K562 (cell line): ENCODE results near the gene BID. TPM values are rescaled to one million over a fixed set of nuclear protein-coding genes. Genes with fewer than 3 reads are reported as not detected.

Experiments used
- CBFA2T3 ChIP-seq: fragments of 450-650 bp; IDR thresholded peaks from 2 replicates; pipeline ENCODE4 v1.6.1; 2017
- HDAC2 ChIP-seq: fragments of 450-650 bp; IDR thresholded peaks from 2 replicates; pipeline ENCODE4 v1.6.1; 2016; ENCODE audit warnings: mild to moderate bottlenecking
- KAT2B ChIP-seq: IDR thresholded peaks from one replicate; pipeline ENCODE4 v1.6.1; 2012; ENCODE audit warnings: low read depth, mild to moderate bottlenecking, control low read depth, inconsistent platforms, low read length, moderate library complexity
- KDM1A ChIP-seq, 2 experiments: fragments of 450-650 bp; IDR thresholded peaks; 2 replicates each; pipeline ENCODE4 v1.6.1; 2016; ENCODE audit warnings: mild to moderate bottlenecking in 2 of 2
- KDM2B ChIP-seq: fragments of 250-450 bp; sonication (Bioruptor Pico); IDR thresholded peaks from 2 replicates; pipeline ENCODE4 v1.8.0; 2021; ENCODE audit warnings: mild to moderate bottlenecking, moderate library complexity
- KLF13 ChIP-seq: fragments of 450-650 bp; IDR thresholded peaks from 2 replicates; pipeline ENCODE4 v1.6.1; 2016; ENCODE audit warnings: missing genetic modification characterization, low read depth, mild to moderate bottlenecking, missing compliant biosample characterization, moderate library complexity, borderline replicate concordance
- MYBL2 ChIP-seq, 2 experiments: fragments of 450-650 bp in 1 of 2; sonication (generic) in 1 of 2; formaldehyde crosslinking in 1 of 2; IDR thresholded peaks; 2 replicates each; pipeline versions ENCODE4 v1.6.1 to v1.8.1; 2017 to 2022; ENCODE audit warnings: borderline replicate concordance in 1 of 2, inconsistent platforms in 1 of 2, low read depth in 1 of 2, mild to moderate bottlenecking in 1 of 2, missing genetic modification reagents in 1 of 2, moderate library complexity in 1 of 2
- TAL1 ChIP-seq: fragments of 450-650 bp; IDR thresholded peaks from 2 replicates; pipeline ENCODE4 v1.6.1; 2016; ENCODE audit warnings: mild to moderate bottlenecking
- TRIM24 ChIP-seq, 2 experiments: fragments of 450-650 bp; IDR thresholded peaks; 2 replicates each; pipeline ENCODE4 v1.6.1; 2016
- YBX1 ChIP-seq: fragments of 450-650 bp; IDR thresholded peaks from 2 replicates; pipeline ENCODE4 v1.7.1; 2016; ENCODE audit warnings: mild to moderate bottlenecking
- ZNF316 ChIP-seq: fragments of 450-650 bp; IDR thresholded peaks from 2 replicates; pipeline ENCODE4 v1.6.1; 2016
- polyA plus RNA-seq, 8 experiments: library from polyadenylated mRNA; depleted of rRNA in 4 of 8; stranded (reverse) in 5 of 8; unstranded in 3 of 8; fragments of >200 nt; fragmentation: Nextera tagmentation in 2 of 8; fragmentation: Illumina TruSeq in 1 of 8; extraction: Ambion mirVana in 2 of 8; extraction: Trizol in 1 of 8; gene quantifications; 2 replicates each; pipeline versions ENCODE4 v1.2.1 to v1.2.3, GENCODE V29; 2011 to 2014; ENCODE audit warnings: inconsistent platforms in 1 of 8, missing spikeins in 1 of 8
- total RNA-seq, 7 experiments: library from RNA; depleted of rRNA in 6 of 7; stranded (reverse); fragments of >200 nt in 6 of 7; fragmentation: Illumina TruSeq in 2 of 7; extraction: Trizol in 2 of 7; gene quantifications; 2 replicates each; pipeline versions ENCODE4 v1.2.1 to v1.2.3, GENCODE V29; 2011 to 2021; ENCODE audit warnings: low replicate concordance in 1 of 7
- TF ChIP-seq, protein P1 (sequence below), 2 experiments: fragments of 450-650 bp in 1 of 2; sonication (generic) in 1 of 2; formaldehyde crosslinking in 1 of 2; IDR thresholded peaks; 2 replicates each; pipeline versions ENCODE4 v1.7.1 to v1.9.0; 2016 to 2022; ENCODE audit warnings: inconsistent platforms in 1 of 2, mild to moderate bottlenecking in 1 of 2, missing genetic modification reagents in 1 of 2
- TF ChIP-seq, protein P2 (sequence below): fragments of 250-450 bp; sonication (Bioruptor Pico); IDR thresholded peaks from 2 replicates; pipeline ENCODE4 v1.8.0; 2022; ENCODE audit warnings: inconsistent platforms
- TF ChIP-seq, protein P3 (sequence below): fragments of 250-450 bp; sonication (Bioruptor Pico); IDR thresholded peaks from 2 replicates; pipeline ENCODE4 v1.4.0; 2020; ENCODE audit warnings: mild to moderate bottlenecking, moderate library complexity

The BID gene
- total and polyA plus RNA-seq, 9 of the 15 experiments (the other 6 are each of a cell fraction or from before 2014, with no cell fraction given) = 5.2 to 209 (median 63.7) TPM

DNA sequence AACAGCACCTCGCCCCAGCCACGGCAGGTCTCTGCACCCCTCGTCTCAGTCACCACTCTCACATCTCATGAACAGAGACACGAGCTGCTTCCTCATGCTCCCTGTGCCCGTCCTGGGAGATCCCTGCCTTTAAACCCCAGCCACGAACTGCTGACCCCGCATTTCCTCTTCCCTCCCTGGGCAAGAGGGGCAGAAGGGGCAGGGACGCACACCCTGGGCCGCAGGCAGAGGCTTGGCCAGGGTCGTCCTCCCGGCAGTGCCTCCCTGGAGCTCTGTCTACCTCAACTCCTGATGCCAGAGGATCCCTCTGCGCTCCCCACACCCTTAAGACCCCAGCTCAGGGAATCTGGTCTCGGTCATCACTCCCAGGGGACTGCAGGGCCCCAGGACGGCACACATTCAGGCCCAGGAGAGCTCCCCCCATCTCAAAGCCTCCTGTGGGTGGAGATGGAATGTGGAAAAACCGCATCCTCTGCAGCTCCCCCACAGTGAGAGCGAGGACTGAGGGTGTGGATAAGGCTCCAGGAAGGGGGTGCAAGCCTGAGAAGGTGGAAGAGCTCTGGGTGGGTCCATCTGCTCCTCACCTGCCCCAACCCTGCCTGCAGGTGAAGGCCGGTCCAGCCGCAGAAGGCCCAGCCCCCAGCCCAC is 1.2 kb downstream of the BID start (continued):
- TF ChIP-seq, protein P1, sequence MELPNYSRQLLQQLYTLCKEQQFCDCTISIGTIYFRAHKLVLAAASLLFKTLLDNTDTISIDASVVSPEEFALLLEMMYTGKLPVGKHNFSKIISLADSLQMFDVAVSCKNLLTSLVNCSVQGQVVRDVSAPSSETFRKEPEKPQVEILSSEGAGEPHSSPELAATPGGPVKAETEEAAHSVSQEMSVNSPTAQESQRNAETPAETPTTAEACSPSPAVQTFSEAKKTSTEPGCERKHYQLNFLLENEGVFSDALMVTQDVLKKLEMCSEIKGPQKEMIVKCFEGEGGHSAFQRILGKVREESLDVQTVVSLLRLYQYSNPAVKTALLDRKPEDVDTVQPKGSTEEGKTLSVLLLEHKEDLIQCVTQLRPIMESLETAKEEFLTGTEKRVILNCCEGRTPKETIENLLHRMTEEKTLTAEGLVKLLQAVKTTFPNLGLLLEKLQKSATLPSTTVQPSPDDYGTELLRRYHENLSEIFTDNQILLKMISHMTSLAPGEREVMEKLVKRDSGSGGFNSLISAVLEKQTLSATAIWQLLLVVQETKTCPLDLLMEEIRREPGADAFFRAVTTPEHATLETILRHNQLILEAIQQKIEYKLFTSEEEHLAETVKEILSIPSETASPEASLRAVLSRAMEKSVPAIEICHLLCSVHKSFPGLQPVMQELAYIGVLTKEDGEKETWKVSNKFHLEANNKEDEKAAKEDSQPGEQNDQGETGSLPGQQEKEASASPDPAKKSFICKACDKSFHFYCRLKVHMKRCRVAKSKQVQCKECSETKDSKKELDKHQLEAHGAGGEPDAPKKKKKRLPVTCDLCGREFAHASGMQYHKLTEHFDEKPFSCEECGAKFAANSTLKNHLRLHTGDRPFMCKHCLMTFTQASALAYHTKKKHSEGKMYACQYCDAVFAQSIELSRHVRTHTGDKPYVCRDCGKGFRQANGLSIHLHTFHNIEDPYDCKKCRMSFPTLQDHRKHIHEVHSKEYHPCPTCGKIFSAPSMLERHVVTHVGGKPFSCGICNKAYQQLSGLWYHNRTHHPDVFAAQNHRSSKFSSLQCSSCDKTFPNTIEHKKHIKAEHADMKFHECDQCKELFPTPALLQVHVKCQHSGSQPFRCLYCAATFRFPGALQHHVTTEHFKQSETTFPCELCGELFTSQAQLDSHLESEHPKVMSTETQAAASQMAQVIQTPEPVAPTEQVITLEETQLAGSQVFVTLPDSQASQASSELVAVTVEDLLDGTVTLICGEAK (IDR thresholded peaks at IDR 0.05) = no peak
- TF ChIP-seq, protein P1 (CRISPR knock-in tag; IDR thresholded peaks at IDR 0.05) = no peak
- TF ChIP-seq, protein P2, sequence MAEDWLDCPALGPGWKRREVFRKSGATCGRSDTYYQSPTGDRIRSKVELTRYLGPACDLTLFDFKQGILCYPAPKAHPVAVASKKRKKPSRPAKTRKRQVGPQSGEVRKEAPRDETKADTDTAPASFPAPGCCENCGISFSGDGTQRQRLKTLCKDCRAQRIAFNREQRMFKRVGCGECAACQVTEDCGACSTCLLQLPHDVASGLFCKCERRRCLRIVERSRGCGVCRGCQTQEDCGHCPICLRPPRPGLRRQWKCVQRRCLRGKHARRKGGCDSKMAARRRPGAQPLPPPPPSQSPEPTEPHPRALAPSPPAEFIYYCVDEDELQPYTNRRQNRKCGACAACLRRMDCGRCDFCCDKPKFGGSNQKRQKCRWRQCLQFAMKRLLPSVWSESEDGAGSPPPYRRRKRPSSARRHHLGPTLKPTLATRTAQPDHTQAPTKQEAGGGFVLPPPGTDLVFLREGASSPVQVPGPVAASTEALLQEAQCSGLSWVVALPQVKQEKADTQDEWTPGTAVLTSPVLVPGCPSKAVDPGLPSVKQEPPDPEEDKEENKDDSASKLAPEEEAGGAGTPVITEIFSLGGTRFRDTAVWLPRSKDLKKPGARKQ = no peak
- TF ChIP-seq MYBL2 (IDR thresholded peaks at IDR 0.05; ENCODE audit: low read depth) = no peak
- no peak for TF ChIP-seq MYBL2 (CRISPR knock-in tag; IDR thresholded peaks at IDR 0.05; ENCODE audit: borderline replicate concordance)
- no peak for TF ChIP-seq KDM2B
- TF ChIP-seq YBX1 = no peak
- peak; percentile 74 for TF ChIP-seq CBFA2T3
- TF ChIP-seq KDM1A (IDR thresholded peaks at IDR 0.05) = 0 out of 4 replicates have a peak, but pooled peaks of 1 of the 2 experiments have one; percentile 3
- TF ChIP-seq, protein P3, sequence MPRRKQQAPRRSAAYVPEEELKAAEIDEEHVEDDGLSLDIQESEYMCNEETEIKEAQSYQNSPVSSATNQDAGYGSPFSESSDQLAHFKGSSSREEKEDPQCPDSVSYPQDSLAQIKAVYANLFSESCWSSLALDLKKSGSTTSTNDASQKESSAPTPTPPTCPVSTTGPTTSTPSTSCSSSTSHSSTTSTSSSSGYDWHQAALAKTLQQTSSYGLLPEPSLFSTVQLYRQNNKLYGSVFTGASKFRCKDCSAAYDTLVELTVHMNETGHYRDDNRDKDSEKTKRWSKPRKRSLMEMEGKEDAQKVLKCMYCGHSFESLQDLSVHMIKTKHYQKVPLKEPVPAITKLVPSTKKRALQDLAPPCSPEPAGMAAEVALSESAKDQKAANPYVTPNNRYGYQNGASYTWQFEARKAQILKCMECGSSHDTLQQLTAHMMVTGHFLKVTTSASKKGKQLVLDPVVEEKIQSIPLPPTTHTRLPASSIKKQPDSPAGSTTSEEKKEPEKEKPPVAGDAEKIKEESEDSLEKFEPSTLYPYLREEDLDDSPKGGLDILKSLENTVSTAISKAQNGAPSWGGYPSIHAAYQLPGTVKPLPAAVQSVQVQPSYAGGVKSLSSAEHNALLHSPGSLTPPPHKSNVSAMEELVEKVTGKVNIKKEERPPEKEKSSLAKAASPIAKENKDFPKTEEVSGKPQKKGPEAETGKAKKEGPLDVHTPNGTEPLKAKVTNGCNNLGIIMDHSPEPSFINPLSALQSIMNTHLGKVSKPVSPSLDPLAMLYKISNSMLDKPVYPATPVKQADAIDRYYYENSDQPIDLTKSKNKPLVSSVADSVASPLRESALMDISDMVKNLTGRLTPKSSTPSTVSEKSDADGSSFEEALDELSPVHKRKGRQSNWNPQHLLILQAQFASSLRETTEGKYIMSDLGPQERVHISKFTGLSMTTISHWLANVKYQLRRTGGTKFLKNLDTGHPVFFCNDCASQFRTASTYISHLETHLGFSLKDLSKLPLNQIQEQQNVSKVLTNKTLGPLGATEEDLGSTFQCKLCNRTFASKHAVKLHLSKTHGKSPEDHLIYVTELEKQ = no peak
- 0 out of 4 replicates have a peak, but pooled peaks of 1 of the 2 experiments have one; percentile 10 for TF ChIP-seq TRIM24 (IDR thresholded peaks at IDR 0.05)
- no peak for TF ChIP-seq HDAC2
- TF ChIP-seq KLF13 (tag) = no peak
- TF ChIP-seq ZNF316 = peak; percentile 73
- peak; percentile 8; the same call in 1 of the 2 replicates for TF ChIP-seq TAL1
- no peak for TF ChIP-seq KAT2B
